Lower lobe of right lung (tissue), 2 donors: ENCODE measurements around the gene ZNF565. TPM values are rescaled to one million over a fixed set of nuclear protein-coding genes. Genes with fewer than 3 reads are reported as not detected.
"Not testable (repeated sequence)": the region's sequence is repeated elsewhere in the genome, so short reads cannot be mapped to it uniquely, and the experiment has no call there.

Source experiments
- ATAC-seq, 2 donors: fragments of 200-7000 bp; cut with Tn5 transposase; one replicate each; pipeline ENCODE4 v1.9.1; 2020 to 2022; ENCODE audit warnings: mild to moderate bottlenecking in 2 of 2, moderate library complexity in 2 of 2
- DNase-seq: peaks from one replicate; pipeline ENCODE4 v3.0.0-alpha.2; 2020
- H3K27ac ChIP-seq: fragments of 200-600 bp; one replicate; pipeline ENCODE4 v1.8.0; 2022
- H3K27me3 ChIP-seq: fragments of 200-600 bp; one replicate; pipeline ENCODE4 v1.8.0; 2022; ENCODE audit warnings: low read depth
- H3K36me3 ChIP-seq: fragments of 200-600 bp; one replicate; pipeline ENCODE4 v1.8.0; 2022; ENCODE audit warnings: mild to moderate bottlenecking
- H3K4me1 ChIP-seq: fragments of 200-600 bp; one replicate; pipeline ENCODE4 v1.8.0; 2022
- H3K4me3 ChIP-seq: fragments of 200-600 bp; one replicate; pipeline ENCODE4 v1.8.0; 2022; ENCODE audit warnings: mild to moderate bottlenecking
- H3K9me3 ChIP-seq: fragments of 200-600 bp; one replicate; pipeline ENCODE4 v1.8.0; 2022
- intact Hi-C: fragments of 100-400 bp; cut with DNase I; formaldehyde crosslinking; loops from one replicate; pipeline ENCODE4 v1.11.0; 2022
- total RNA-seq: library from RNA; stranded (reverse); fragmentation: NEBNext Ultra II Directional; extraction: Animal tissue kit (Norgen Biotek cat#: 25700); gene quantifications from one replicate; pipeline ENCODE4 v1.2.1, GENCODE V29; 2021
- TF ChIP-seq, protein P1 (sequence below): fragments of 200-600 bp; IDR thresholded peaks from one replicate; pipeline ENCODE4 v1.8.0; 2022; ENCODE audit warnings: antibody characterized with exemption, mild to moderate bottlenecking
- donor health status: DM: no; HTN: yes; CAD: no; lungs with severe emphysema.

The ZNF565 gene
- total RNA-seq, 1 donor from 2014 or later: 3.7 TPM

DNA sequence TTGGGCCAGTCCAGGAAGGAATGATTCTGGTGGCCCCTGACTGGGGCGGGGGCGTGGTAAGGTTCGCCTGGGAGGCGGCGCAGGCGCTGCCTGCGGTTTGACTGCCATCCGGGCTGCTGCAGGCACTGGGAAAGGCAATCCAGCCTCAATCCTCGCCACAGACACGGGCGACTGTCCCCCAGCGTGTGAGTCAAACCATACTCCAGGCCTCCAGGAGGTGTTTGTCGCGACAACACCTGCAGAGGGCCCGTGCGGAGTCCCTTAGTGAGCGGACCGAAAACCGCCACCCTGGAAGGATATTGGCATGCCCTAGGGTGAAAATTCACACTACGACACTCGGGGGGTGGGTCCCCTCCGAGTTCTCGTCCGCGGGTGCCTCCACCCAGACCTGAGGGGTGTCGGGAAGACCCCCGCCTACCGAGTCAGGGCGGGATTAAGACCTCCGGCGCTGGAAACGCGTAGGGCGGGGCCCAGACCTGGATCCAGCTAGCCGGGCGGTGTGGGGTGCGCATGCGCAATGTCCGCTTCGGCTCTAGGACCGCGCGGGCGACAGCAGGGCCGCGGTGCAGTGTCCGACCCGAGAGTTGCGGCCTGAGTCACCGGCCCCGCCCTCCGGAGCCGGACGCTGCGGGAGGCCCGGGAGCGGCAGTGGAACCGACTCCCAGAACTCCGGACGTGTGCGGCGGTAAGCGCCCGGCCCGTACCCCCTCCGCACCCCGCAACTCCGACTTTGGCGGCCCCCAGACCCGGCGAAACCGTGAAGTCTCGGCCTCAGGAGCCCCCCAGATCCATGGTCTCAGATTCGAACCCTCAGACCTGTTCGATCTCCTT is 74.8 kb downstream of the ZNF565 start, which contains the start of gene CAPNS1:
CAPNS1 (plus strand) TSS at position 594 of the 831 bp plus-strand sequence. CDS start 946 bp downstream, outside the sequence.
- Histone ChIP-seq H3K36me3 (peaks cover 33% of the 10 kb centered on the region), H3K4me1 (peaks cover 32% of the 10 kb centered on the region), H3K4me3 (peak within 1 kb of the TSS; percentile 93), H3K27ac (peak within 1 kb of the TSS; percentile 98), H3K27me3 (no peaks in the 10 kb centered on the region), H3K9me3 (no peaks in the 10 kb centered on the region)
- intact Hi-C loops: no loop called here
- TF ChIP-seq, protein P1, sequence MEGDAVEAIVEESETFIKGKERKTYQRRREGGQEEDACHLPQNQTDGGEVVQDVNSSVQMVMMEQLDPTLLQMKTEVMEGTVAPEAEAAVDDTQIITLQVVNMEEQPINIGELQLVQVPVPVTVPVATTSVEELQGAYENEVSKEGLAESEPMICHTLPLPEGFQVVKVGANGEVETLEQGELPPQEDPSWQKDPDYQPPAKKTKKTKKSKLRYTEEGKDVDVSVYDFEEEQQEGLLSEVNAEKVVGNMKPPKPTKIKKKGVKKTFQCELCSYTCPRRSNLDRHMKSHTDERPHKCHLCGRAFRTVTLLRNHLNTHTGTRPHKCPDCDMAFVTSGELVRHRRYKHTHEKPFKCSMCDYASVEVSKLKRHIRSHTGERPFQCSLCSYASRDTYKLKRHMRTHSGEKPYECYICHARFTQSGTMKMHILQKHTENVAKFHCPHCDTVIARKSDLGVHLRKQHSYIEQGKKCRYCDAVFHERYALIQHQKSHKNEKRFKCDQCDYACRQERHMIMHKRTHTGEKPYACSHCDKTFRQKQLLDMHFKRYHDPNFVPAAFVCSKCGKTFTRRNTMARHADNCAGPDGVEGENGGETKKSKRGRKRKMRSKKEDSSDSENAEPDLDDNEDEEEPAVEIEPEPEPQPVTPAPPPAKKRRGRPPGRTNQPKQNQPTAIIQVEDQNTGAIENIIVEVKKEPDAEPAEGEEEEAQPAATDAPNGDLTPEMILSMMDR: no peak
- peak; percentile 94 to 95 for ATAC-seq
- DNase-seq: peak; percentile 99

DNA sequence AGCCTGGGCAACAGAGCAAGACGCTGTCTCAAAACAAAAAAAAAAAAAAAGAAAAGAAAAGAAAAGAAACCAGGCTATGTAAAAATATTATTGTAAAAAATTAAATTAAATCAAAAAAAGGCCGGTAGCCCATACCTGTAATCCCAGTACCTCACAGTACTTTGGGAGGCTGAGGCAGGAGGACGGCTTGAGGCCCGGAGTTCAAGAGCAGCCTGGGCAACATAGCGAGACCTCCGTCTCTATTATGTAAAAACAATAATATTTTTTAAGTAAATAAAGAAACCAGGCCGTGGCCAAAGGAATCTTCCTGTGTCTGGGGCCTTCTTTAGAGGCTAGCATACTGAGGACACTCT is 75.4 kb downstream of the ZNF565 start:
- TF ChIP-seq, protein P1: no peak
- Histone ChIP-seq H3K4me1 (peaks cover 32% of the 10 kb centered on the region), H3K36me3 (peaks cover 27% of the 10 kb centered on the region), H3K27me3 (no peaks in the 10 kb centered on the region), H3K27ac (peak overlapping the region; percentile 98), H3K9me3 (no peaks in the 10 kb centered on the region), H3K4me3 (peak overlapping the region; percentile 93)
- ATAC-seq: no peak
- DNase-seq: no peak
- intact Hi-C loops: no loop called here

DNA sequence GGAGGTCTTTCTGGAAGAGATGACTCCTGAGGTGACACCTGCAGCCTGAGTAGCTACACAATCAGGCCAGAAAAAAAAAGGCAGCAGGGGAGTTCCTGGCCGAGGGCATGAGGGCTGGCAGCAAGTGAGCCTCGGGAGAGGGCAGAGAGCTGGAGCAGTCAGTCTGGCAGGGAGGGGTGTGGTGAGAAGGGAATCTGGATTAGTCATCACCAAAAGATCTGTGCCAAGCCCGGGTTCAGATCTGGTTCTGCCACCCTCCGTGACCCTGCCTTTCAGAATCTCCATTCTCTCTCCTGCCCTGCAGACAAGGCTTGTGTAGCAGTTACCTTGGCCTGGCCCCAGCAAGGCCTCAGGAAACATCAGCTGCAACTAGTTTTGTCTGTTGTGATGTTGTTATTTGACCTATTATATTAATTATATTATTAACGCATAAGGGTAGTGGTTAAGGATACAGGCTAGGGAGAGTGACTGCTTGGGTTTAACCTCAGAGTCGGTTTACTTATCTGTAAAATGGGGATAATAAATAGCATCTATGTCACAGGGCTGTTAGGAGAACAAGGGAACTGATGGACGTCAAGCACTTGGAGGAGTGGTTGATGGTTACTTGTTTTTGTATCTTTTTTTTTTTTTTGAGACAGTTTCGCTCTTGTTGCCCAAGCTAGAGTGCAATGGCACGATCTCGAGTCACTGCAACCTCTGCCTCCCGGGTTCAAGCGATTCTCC is 77.3 kb downstream of the ZNF565 start:
- peak; percentile 72 for DNase-seq

DNA sequence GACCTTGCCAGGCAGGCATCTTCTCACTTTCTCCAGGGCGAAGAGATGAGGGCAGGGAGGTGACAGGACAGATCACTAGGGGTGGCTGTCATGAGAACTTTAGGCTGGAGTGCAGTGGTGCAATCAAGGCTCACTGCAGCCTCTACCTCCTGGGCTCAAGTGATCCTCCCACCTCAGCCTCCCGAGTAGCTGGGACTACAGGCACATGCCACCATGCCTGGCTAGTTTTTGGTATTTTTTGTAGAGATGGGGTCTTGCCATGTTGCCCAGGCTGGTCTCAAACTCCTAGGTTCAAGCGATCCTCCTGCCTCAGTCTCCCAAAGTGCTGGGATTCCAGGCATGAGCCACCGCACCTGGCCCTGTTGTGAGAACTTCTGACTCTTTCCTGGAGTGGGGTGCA is 79.6 kb downstream of the ZNF565 start:
- H3K4me3 ChIP-seq, DNase-seq, ATAC-seq, H3K36me3 ChIP-seq, H3K9me3 ChIP-seq, H3K27me3 ChIP-seq, intact Hi-C loops, H3K27ac ChIP-seq: not testable (repeated sequence)
- peaks cover 42% of the 10 kb centered on the region for H3K4me1 ChIP-seq

More for the DNA sequence above, 77.3 kb downstream of the ZNF565 start:
- Histone ChIP-seq H3K27ac (peak overlapping the region; percentile 76), H3K4me1 (peaks cover 38% of the 10 kb centered on the region), H3K27me3 (no peaks in the 10 kb centered on the region), H3K9me3 (no peaks in the 10 kb centered on the region), H3K4me3 (no peak overlapping the region), H3K36me3 (peaks cover 8% of the 10 kb centered on the region)
- TF ChIP-seq, protein P1: no peak
- ATAC-seq: peak; percentile 52 to 58
- intact Hi-C loops: no loop called here

Other genes with a start within 250 kb of the ZNF565 start
- gene SDHAF1, start 219.5 kb downstream of the ZNF565 start, total RNA-seq: 14.4 TPM
- 8.9 TPM for gene SYNE4, start 205.9 kb downstream of the ZNF565 start, total RNA-seq
- 21.0 TPM for gene ALKBH6, start 200.5 kb downstream of the ZNF565 start, total RNA-seq
- 8.1 TPM for gene CLIP3, start 181.8 kb downstream of the ZNF565 start, total RNA-seq
- 5.5 TPM for gene THAP8, start 160.4 kb downstream of the ZNF565 start, total RNA-seq
- gene WDR62, start 159.8 kb downstream of the ZNF565 start, total RNA-seq: 1.3 TPM
- gene OVOL3, start 103.5 kb downstream of the ZNF565 start, total RNA-seq: not detected
- gene POLR2I, start 99.8 kb downstream of the ZNF565 start, total RNA-seq: 38.7 TPM
- 90.2 TPM for gene TBCB, start 99.2 kb downstream of the ZNF565 start, total RNA-seq
- gene CAPNS1, start 74.6 kb downstream of the ZNF565 start, total RNA-seq: 584 TPM
- gene COX7A1, start 62.2 kb downstream of the ZNF565 start, total RNA-seq: 64.2 TPM
- 37.3 TPM for gene ZNF146, start 441 bp upstream of the ZNF565 start, total RNA-seq
- gene ZFP14, start 164.5 kb upstream of the ZNF565 start, total RNA-seq: 7.7 TPM
- gene ZFP82, start 204.0 kb upstream of the ZNF565 start, total RNA-seq: 4.0 TPM